Tibial artery (tissue), 4 donors: ENCODE data around the gene EHD2.

Experiments
- DNase-seq, 2 donors: peaks; one replicate each; pipeline ENCODE4 v3.0.0-alpha.2; 2019
- H3K27ac ChIP-seq, 2 donors: fragments of 200-600 bp; sonication (generic) in 1 of 2; 1 replicate in 1 of 2; 2 replicates in 1 of 2; pipeline ENCODE4 v1.5.1; 2018 to 2019; ENCODE audit warnings: mild to moderate bottlenecking in 1 of 2
- H3K27me3 ChIP-seq, 2 donors: fragments of 200-600 bp; sonication (generic) in 1 of 2; one replicate each; pipeline versions ENCODE4 v1.5.1 to v1.6.0; 2016 to 2019
- H3K36me3 ChIP-seq, 3 donors: fragments of 200-600 bp; sonication (generic) in 2 of 3; one replicate each; pipeline ENCODE4 v1.5.1; 2016 to 2019; ENCODE audit warnings: mild to moderate bottlenecking in 2 of 3
- H3K4me1 ChIP-seq, 4 donors: fragments of 200-600 bp; sonication (generic) in 2 of 4; 1 replicate in 3 of 4; 2 replicates in 1 of 4; pipeline ENCODE4 v1.5.1; 2016 to 2019
- H3K4me3 ChIP-seq, 2 donors: fragments of 200-600 bp; sonication (generic) in 1 of 2; 1 replicate in 1 of 2; 2 replicates in 1 of 2; pipeline ENCODE4 v1.5.1; 2018 to 2019; ENCODE audit warnings: mild to moderate bottlenecking in 2 of 2
- H3K9me3 ChIP-seq, 3 donors: fragments of 200-600 bp; sonication (generic) in 1 of 3; one replicate each; pipeline ENCODE4 v1.5.1; 2016 to 2019
- CTCF ChIP-seq, 2 experiments: fragments of 200-600 bp in 1 of 2; fragments of 450-650 bp in 1 of 2; IDR thresholded peaks; one replicate each; pipeline ENCODE4 v1.5.1; 2017 to 2019; ENCODE audit warnings: antibody characterized with exemption in 2 of 2, mild to moderate bottlenecking in 1 of 2, moderate library complexity in 1 of 2
- intact Hi-C: fragments of 100-400 bp; cut with DNase I; formaldehyde crosslinking; loops from one replicate; pipeline ENCODE4 v1.15.0; 2023; ENCODE audit warnings: low total_unique reads

Gene EHD2

GRCh38 chr19:47701717-47702552 lies 11.3 kb upstream of the EHD2 start:
- DNase-seq, result peak in 1 of 2 donors; percentile 64
- TF ChIP-seq CTCF (IDR thresholded peaks at IDR 0.05), result no peak
- intact Hi-C loops, result loop anchor here (10.0 kb wide), 1 partner anchor 417 kb away; no protein-coding TSS in a partner anchor
- Histone ChIP-seq H3K36me3 (peaks cover 24 to 62% (median 45%) of the 10 kb centered on the region in 3 donors), H3K9me3 (no peaks in the 10 kb centered on the region), H3K4me1 (peaks cover 0 to 4% (median 2%) of the 10 kb centered on the region in 4 donors), H3K27me3 (no peaks in the 10 kb centered on the region), H3K4me3 (no peak overlapping the region), H3K27ac (no peak overlapping the region)

- peaks cover 24 to 58% (median 45%) of the 10 kb centered on the region in 3 donors for H3K36me3 ChIP-seq
- no peaks in the 10 kb centered on the region for H3K9me3 ChIP-seq
- TF ChIP-seq CTCF (IDR thresholded peaks at IDR 0.05), result no peak
- peaks cover 0 to 3% (median 1%) of the 10 kb centered on the region in 4 donors for H3K4me1 ChIP-seq
- intact Hi-C loops, result loop anchor here (10.0 kb wide), 1 partner anchor 418 kb away; no protein-coding TSS in a partner anchor
- H3K4me3 ChIP-seq, result no peak overlapping the region
- no peak for DNase-seq
- H3K27me3 ChIP-seq, result no peaks in the 10 kb centered on the region
- no peak overlapping the region for H3K27ac ChIP-seq
Measured at GRCh38 chr19:47702671-47703070, 10.6 kb upstream of the EHD2 start.

GRCh38 chr19:47703301-47703700 lies 9.9 kb upstream of the EHD2 start:
- Histone ChIP-seq H3K9me3 (no peaks in the 10 kb centered on the region), H3K4me1 (no peaks in the 10 kb centered on the region), H3K27ac (no peak overlapping the region), H3K36me3 (peaks cover 24 to 58% (median 43%) of the 10 kb centered on the region in 3 donors), H3K27me3 (no peaks in the 10 kb centered on the region), H3K4me3 (no peak overlapping the region)
- no peak for DNase-seq
- intact Hi-C loops, result loop anchor here (10.0 kb wide), 1 partner anchor 418 kb away; no protein-coding TSS in a partner anchor
- no peak for TF ChIP-seq CTCF (IDR thresholded peaks at IDR 0.05)

- intact Hi-C loops, result loop anchor here (10.0 kb wide), 1 partner anchor 419 kb away; no protein-coding TSS in a partner anchor
- no peaks in the 10 kb centered on the region for H3K27me3 ChIP-seq
- H3K36me3 ChIP-seq, result peaks cover 18 to 51% (median 36%) of the 10 kb centered on the region in 3 donors
- H3K27ac ChIP-seq, result no peak overlapping the region
- no peak overlapping the region for H3K4me3 ChIP-seq
- DNase-seq, result no peak
- TF ChIP-seq CTCF (IDR thresholded peaks at IDR 0.05), result no peak
- H3K4me1 ChIP-seq, result no peaks in the 10 kb centered on the region
- no peaks in the 10 kb centered on the region for H3K9me3 ChIP-seq
Measured at GRCh38 chr19:47704024-47704423, 9.2 kb upstream of the EHD2 start.

- intact Hi-C loops, result loop anchor here (10.0 kb wide), 1 partner anchor 420 kb away; no protein-coding TSS in a partner anchor
- no peak for TF ChIP-seq CTCF (IDR thresholded peaks at IDR 0.05)
- H3K4me1 ChIP-seq, result no peaks in the 10 kb centered on the region
- no peak for DNase-seq
- no peaks in the 10 kb centered on the region for H3K9me3 ChIP-seq
- H3K27me3 ChIP-seq, result no peaks in the 10 kb centered on the region
- H3K36me3 ChIP-seq, result peaks cover 16 to 44% (median 30%) of the 10 kb centered on the region in 3 donors
- no peak overlapping the region for H3K4me3 ChIP-seq
- no peak overlapping the region for H3K27ac ChIP-seq
Measured at GRCh38 chr19:47704656-47705055, 8.6 kb upstream of the EHD2 start.
